Naive thymus-derived CD8-positive, alpha-beta T cell (primary cell): ENCODE data around the gene CLBA1. TPM values are rescaled to one million over a fixed set of nuclear protein-coding genes. Genes with fewer than 3 reads are reported as not detected.

Experiments used
- ATAC-seq, 2 donors: fragments of 150-1000 bp; cut with Tn5 transposase in 1 of 2; sonication (Bioruptor Pico), chemical (Tn5 transposase) in 1 of 2; 1 replicate in 1 of 2; 2 replicates in 1 of 2; pipeline ENCODE4 v1.10.0; 2021; ENCODE audit warnings: mild to moderate bottlenecking in 2 of 2, moderate library complexity in 2 of 2
- POLR2A ChIA-PET: fragments of 350-600 bp; sonication (Branson Sonifier 250); formaldehyde crosslinking; loops from one replicate; lab custom pipeline; 2021; ENCODE audit warnings: antibody characterized with exemption; lab: Charles Lee
- DNase-seq, 10 donors: peaks; one replicate each; pipeline versions ENCODE4 v3.0.0 to v3.0.0-alpha.2; 2020 to 2022
- H3K27ac Mint-ChIP-seq, 10 donors: one replicate each; pipeline ENCODE4 v1.8.0; 2020 to 2022; ENCODE audit warnings: mild to moderate bottlenecking in 10 of 10, mixed read lengths in 10 of 10, moderate library complexity in 4 of 10, inconsistent platforms in 1 of 10
- H3K27me3 Mint-ChIP-seq, 5 donors: one replicate each; pipeline ENCODE4 v1.8.0; 2021 to 2022; ENCODE audit warnings: mixed read lengths in 5 of 5
- H3K36me3 Mint-ChIP-seq, 3 donors: one replicate each; pipeline ENCODE4 v1.8.0; 2020 to 2022; ENCODE audit warnings: mixed read lengths in 3 of 3, mild to moderate bottlenecking in 2 of 3, inconsistent platforms in 1 of 3
- H3K4me1 Mint-ChIP-seq, 4 donors: one replicate each; pipeline ENCODE4 v1.8.0; 2021 to 2022; ENCODE audit warnings: mixed read lengths in 4 of 4
- H3K4me3 Mint-ChIP-seq, 10 donors: one replicate each; pipeline ENCODE4 v1.8.0; 2020 to 2022; ENCODE audit warnings: mild to moderate bottlenecking in 10 of 10, mixed read lengths in 10 of 10, moderate library complexity in 6 of 10, inconsistent platforms in 1 of 10
- H3K9me3 Mint-ChIP-seq, 9 donors: one replicate each; pipeline ENCODE4 v1.8.0; 2020 to 2022; ENCODE audit warnings: mixed read lengths in 9 of 9, mild to moderate bottlenecking in 3 of 9, inconsistent platforms in 1 of 9, moderate library complexity in 1 of 9
- polyA plus RNA-seq, 3 donors: library from polyadenylated mRNA; unstranded; fragments of 300-500 nt; fragmentation: Illumina TruSeq; gene quantifications; one replicate each; pipeline ENCODE4 v1.2.3, GENCODE V29; 2021
- total RNA-seq, 8 experiments: library from RNA in 2 of 8; stranded (reverse) in 2 of 8; gene quantifications; one replicate each; pipeline ENCODE4 v1.2.3 and lab custom pipeline; 2021 to 2026

CLBA1 gene
- total and polyA plus RNA-seq, 5 experiments from 2014 or later = 0.67 to 2.4 (median 2.0) TPM

DNA sequence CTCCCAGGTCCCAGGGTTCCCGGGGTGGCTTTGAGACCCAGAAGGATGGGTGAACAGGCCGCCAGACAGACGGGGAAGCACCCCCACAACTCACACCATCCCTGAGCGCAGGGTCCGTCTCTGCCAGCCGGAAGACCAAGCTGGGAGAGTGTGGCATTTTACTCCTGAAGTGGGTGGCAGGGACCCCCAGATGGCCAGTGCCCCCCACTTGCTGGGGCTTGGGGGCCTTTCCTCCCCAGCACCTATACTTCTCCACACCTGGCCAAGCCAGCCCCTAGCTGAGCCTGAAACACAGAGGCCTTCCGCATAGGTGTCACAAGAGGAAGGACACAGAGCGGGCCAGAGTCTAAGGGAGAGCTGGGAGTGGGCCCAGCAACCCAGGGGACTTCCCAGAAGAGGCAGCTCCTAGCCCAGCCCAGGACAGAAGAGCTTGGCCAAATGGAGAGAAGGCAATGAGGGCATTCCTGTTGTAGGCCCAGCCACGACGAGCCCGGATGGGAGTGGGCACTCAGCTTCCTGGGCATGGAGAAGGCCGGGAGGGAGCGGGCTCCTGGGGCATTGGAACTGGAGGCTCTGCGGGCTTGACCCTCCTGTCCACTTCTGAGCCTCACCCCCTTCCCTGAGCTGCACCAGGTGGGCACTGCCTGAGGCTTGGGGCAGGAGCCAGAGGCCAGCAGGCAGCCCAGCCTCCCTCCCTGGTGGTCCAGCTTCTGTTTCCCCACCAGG, 10.8 kb upstream of the CLBA1 start:
- peaks cover 0 to 2% (median 2%) of the 10 kb centered on the region in 3 donors for H3K36me3 Mint-ChIP-seq
- ATAC-seq (no peak), DNase-seq (peak in 1 of 10 donors; percentile 57)
- POLR2A ChIA-PET = interaction anchor here (0.8 to 2.9 kb wide), 4 partner anchors 10 to 71 kb away, joined by 3 to 19 read pairs (median 8); partner anchors contain the start of genes CDCA4 and CLBA1
- peaks cover 7 to 25% (median 16%) of the 10 kb centered on the region in 4 donors for H3K4me1 Mint-ChIP-seq
- H3K9me3 Mint-ChIP-seq = no peaks in the 10 kb centered on the region
- H3K4me3 Mint-ChIP-seq = no peak overlapping the region
- H3K27ac Mint-ChIP-seq = peak overlapping the region in 1 of 10 donors; percentile 7
- H3K27me3 Mint-ChIP-seq = peaks cover 4 to 37% (median 17%) of the 10 kb centered on the region in 5 donors

DNA sequence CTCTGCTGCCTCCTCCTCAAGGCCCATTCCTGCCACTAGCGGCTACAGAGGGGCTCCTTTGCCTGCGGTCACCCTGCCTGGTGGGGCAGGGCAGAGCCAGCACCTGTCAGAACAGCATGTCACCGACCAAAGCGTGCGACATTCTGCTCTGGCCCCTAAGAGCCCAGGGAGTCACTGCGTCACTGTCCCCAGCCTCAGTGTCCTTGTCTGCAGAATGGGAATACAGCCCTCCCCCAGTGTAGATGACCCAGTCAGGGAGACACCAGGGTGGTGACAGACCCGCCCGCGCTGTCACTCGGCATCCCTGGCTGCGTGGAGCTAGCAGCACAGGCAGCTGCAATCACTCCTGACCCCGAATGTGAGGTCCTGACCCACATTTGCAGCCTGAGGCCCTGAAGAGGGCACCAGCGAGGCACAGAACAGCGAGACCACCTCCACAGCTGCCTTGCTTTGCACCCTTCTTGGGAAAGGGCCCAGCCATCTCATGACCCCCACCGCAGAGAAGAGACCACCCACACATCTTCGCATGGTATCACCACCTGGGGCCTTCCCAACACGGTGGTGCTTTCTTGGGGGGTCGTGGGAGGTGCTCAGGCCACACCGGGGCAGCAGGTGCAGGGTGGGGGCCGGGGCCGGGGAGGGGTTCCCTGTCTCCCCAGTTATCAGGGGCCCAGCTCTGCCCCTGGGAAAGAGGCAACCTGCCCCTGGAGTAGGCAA, 9.9 kb upstream of the CLBA1 start:
- no peaks in the 10 kb centered on the region for H3K9me3 Mint-ChIP-seq
- ATAC-seq = peak; percentile 16 to 24
- POLR2A ChIA-PET = interaction anchor here (0.8 to 2.9 kb wide), 4 partner anchors 9 to 70 kb away, joined by 3 to 19 read pairs (median 6); partner anchors contain the start of genes CDCA4 and CLBA1
- peak overlapping the region in 3 of 10 donors; percentile 42 to 91 (median 50) for H3K27ac Mint-ChIP-seq
- peak in 1 of 10 donors; percentile 55 for DNase-seq
- H3K27me3 Mint-ChIP-seq = peaks cover 5 to 37% (median 17%) of the 10 kb centered on the region in 5 donors
- peaks cover 7 to 25% (median 16%) of the 10 kb centered on the region in 4 donors for H3K4me1 Mint-ChIP-seq
- H3K36me3 Mint-ChIP-seq = peaks cover 0 to 2% (median 2%) of the 10 kb centered on the region in 3 donors
- peak overlapping the region in 3 of 10 donors; percentile 67 to 88 (median 70) for H3K4me3 Mint-ChIP-seq

DNA sequence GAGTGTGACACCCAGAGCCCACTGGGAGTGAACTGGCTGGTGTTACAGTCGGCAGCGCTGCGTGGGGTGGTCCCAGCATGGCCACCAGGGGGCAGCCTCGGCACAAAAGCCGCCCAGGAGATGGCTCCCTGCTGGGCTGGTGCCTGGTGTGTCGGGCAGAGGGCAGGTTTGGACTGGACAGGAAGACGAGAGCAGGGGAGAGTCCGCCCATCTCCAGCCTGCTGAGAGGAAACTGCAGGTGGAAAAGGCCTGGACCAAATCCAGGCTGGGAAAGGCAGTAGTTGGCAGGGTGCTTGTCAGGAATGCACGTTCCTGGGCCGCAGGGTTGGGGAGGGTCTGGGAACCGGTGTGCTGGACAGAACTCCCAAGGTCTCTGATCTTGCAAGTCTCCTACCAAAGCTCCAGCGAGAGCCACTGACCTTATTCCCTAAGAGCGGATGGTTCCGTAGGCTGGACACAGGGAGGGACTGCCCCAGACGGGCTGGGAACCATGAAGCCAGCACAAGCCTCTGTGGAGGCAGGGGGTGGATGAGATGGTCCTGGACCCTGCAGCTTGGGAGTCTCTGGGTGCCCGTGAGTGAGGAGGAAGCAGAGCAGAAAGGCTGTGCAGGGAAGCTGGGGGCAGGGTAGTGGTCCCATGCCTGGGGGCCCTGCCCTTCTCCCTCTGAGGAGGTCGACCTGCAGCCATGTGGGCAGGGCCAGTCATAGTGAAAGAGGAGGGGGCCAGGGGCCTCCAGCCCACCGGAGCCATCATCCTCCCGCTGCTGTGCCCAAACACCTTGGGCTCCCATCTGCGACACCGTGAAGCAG, 9.2 kb upstream of the CLBA1 start:
- H3K9me3 Mint-ChIP-seq = no peaks in the 10 kb centered on the region
- peaks cover 0 to 2% (median 2%) of the 10 kb centered on the region in 3 donors for H3K36me3 Mint-ChIP-seq
- H3K27me3 Mint-ChIP-seq = peaks cover 5 to 35% (median 16%) of the 10 kb centered on the region in 5 donors
- POLR2A ChIA-PET = interaction anchor here (1.2 to 2.9 kb wide), 4 partner anchors 8 to 69 kb away, joined by 3 to 19 read pairs (median 8); partner anchors contain the start of genes CDCA4 and CLBA1
- H3K4me3 Mint-ChIP-seq = peak overlapping the region; percentile 31 to 88 (median 75)
- peak overlapping the region in 5 of 10 donors; percentile 42 to 91 (median 71) for H3K27ac Mint-ChIP-seq
- ATAC-seq (peak; percentile 85 to 86), DNase-seq (peak; percentile 70 to 90 (median 84))
- H3K4me1 Mint-ChIP-seq = peaks cover 7 to 25% (median 16%) of the 10 kb centered on the region in 4 donors

DNA sequence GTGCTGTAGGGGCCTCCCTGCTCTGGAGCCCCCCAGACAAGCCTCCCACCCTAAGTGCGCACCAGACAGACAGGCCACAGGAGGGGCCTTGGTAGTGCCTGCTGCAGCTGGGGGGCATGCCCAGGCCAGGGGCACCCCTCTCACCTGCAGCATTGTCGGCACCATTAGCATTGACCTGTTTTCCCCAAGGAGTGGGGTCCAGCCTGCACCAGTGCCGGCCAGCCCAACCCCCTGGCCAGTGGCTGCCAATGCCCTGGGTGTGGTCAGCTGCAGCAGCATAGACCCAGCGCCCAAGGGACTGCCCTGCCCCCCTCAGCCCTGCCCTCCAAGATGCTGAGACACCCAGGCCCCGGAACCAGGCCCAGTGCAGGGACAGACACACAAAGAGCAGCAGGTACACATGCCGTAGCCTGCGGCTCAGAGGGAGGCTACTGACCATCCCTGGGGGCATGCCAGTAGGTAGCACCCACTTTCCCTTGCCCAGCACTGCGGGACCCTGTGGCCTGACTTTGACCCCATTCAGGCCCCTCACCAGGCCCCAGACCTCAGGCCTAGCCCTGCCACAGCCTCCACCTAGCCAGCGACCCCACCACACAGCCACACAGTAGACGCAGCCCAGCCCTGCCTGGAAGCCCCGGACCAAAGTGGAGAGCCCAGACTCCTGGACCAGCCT, 8.4 kb upstream of the CLBA1 start:
- Mint-ChIP-seq H3K27me3 (peaks cover 5 to 32% (median 13%) of the 10 kb centered on the region in 5 donors), H3K4me3 (peak overlapping the region; percentile 24 to 90 (median 76)), H3K9me3 (no peaks in the 10 kb centered on the region), H3K4me1 (peaks cover 7 to 25% (median 16%) of the 10 kb centered on the region in 4 donors), H3K36me3 (peaks cover 0 to 2% (median 2%) of the 10 kb centered on the region in 3 donors), H3K27ac (no peak overlapping the region)
- POLR2A ChIA-PET = interaction anchor here (1.3 to 2.9 kb wide), 2 partner anchors 44 to 69 kb away, joined by 7 to 19 read pairs; partner anchors contain the start of gene CDCA4
- DNase-seq = peak in 1 of 10 donors; percentile 64
- no peak for ATAC-seq

DNA sequence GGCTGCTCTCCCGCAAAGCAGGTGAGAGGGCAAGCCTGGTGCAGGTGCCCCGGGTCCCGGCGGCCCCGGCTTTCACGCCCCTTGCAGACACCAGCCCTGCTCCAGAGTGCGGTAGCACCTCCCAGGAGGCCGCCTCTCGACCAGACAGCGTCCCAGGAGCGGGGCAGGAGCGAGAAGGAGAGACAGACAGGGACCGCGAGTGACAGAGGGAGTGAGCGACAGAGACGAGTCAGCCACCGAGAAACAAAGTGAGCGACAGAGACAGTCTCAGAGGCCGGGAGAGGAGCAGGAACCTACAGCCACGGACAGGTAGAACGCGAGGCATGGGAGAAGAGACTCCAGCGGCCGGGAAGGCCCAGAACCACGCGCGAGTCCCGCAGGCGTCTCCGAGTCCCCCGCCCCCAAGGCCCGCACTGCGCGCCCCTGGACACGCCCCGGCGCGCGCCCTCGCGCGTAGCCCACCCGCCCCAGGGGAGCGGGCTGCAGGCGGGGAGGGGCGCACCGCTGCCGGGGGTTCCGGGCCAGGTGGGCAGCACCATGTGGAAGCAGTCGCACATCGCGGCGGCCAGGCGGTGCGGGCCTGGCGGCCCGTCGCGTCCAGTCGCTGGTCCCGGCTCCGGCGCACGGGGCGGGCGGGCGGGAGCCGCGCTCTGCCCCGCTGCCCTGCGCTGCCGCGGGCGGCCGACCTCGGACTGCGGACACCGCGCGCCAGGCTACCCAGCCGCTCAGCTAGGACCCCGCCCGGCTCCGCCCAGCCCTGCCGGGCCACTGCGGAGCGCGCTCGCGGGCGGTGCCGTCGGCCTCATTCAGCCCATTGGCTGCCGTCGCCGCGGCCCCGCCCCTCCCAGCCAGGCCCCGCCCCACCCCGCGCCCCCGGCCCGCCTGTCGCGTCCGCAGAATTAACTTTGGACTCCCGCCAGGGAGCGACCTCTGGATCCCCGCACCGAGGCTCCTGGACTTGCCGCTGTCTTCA, 7.6 kb upstream of the CLBA1 start, which contains the start of gene AHNAK2:
TSS of gene AHNAK2 (minus strand) at position 694 of the 973 bp plus-strand sequence. CDS start at position 557, 137 bp downstream.
- peak in 6 of 10 donors; percentile 26 to 60 (median 40) for DNase-seq
- peaks cover 5 to 32% (median 13%) of the 10 kb centered on the region in 5 donors for H3K27me3 Mint-ChIP-seq
- peak within 1 kb of the TSS in 5 of 10 donors; percentile 27 to 66 (median 49) for H3K27ac Mint-ChIP-seq
- peaks cover 7 to 25% (median 16%) of the 10 kb centered on the region in 4 donors for H3K4me1 Mint-ChIP-seq
- H3K36me3 Mint-ChIP-seq = peaks cover 0 to 2% (median 2%) of the 10 kb centered on the region in 3 donors
- ATAC-seq = peak; percentile 68 to 78
- H3K4me3 Mint-ChIP-seq = peak within 1 kb of the TSS; percentile 71 to 90 (median 82)
- POLR2A ChIA-PET = interaction anchor here (1.3 kb wide), 1 partner anchor 43 kb away, joined by 7 read pairs; the partner anchor contains the start of gene CDCA4
- H3K9me3 Mint-ChIP-seq = no peaks in the 10 kb centered on the region

DNA sequence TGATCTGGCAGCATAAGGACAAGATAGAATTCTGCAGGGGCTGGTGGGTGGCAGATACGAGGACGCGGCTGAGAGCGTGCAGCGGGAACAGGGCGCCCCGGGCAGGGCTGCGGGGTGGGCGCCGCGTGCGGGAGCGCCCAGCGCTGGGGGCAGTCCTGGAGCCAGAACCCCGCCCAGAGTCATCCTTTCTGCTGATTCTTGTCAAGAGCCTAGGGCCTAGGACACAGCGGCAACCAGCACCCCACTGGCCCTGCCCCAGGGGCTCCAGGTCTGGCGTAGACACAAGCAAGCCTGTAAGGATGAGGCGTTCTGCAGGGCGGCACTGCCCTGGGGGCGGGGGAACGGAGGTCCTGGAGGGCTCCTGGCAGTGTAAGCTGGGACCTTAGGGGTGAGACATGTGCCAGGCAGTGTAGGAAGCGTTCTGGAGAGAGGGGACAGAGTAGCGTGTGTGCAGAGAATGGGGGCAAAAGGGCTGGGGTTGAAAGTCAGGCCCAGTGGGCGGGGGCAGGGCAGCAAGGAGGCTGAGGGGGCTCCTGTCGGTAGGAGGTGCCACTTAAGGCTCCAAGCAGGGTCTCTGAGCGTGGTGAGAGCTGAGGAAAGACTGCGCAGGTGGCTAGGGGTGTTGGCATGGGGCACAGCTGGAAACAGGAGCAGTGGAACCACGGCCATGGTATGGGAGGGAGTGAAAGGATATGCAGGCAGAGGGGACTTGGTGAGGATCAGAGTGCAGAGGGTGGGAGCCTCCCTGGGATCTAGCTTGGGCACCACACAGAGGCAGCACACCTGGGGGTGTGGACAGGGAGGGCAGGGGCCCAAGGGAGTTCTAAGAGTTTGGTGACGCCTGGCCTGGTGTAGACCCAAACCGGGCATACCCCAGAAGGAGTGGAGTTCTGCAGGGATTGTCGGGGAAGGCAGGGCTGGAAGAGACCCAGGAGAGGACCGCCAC, 6.6 kb upstream of the CLBA1 start:
- DNase-seq (peak in 1 of 10 donors; percentile 60), ATAC-seq (peak in 1 of 2 donors; percentile 12)
- Mint-ChIP-seq H3K4me1 (peaks cover 9 to 25% (median 16%) of the 10 kb centered on the region in 4 donors), H3K27me3 (peaks cover 5 to 32% (median 13%) of the 10 kb centered on the region in 5 donors), H3K9me3 (no peaks in the 10 kb centered on the region), H3K27ac (peak overlapping the region in 5 of 10 donors; percentile 30 to 66 (median 49)), H3K36me3 (peaks cover 0 to 2% (median 2%) of the 10 kb centered on the region in 3 donors), H3K4me3 (peak overlapping the region; percentile 5 to 58 (median 42))
- POLR2A ChIA-PET = interaction anchor here (0.6 to 1.0 kb wide), 2 partner anchors 42 to 66 kb away, joined by 3 read pairs; partner anchors contain the start of gene CDCA4

DNA sequence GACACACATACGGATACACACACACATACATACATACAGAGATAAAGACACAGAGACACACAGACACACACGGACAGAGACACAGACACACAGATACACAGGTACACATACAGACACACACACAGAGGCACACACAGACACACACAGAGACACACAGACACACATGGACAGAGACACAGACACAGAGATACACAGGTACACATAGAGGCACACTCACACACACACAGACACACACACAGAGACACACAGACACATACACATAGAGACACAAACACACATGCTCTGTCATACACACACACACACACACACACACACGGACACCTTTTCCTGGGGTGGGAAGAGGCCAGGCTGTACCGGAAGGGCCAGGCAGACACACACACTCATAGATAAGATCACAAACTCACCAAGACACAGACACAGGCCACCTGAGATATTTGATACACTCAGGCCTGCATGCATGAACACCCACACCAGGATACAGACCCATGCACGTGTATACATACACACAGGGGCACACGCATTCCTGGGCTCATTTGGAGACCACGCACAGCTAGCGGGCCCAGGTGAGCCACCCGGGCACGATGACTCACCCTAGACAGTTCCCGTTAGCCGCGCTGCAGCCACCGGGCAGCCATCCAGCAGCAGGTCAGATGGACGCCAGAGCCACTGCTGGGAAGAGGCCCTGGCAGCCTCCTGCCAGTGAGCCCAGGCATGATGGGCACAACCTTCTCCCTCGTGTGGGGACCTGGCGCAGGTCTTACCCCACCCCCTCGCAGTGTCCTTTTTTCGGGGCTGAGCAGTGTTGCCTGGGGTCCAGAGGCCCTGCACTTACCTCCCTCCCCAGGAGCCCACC, 5.6 kb upstream of the CLBA1 start:
- no peaks in the 10 kb centered on the region for H3K9me3 Mint-ChIP-seq
- H3K4me3 Mint-ChIP-seq = peak overlapping the region in 9 of 10 donors; percentile 0 to 57 (median 5)
- POLR2A ChIA-PET = interaction anchor here (0.6 to 1.0 kb wide), 2 partner anchors 41 to 65 kb away, joined by 3 read pairs; partner anchors contain the start of gene CDCA4

DNA sequence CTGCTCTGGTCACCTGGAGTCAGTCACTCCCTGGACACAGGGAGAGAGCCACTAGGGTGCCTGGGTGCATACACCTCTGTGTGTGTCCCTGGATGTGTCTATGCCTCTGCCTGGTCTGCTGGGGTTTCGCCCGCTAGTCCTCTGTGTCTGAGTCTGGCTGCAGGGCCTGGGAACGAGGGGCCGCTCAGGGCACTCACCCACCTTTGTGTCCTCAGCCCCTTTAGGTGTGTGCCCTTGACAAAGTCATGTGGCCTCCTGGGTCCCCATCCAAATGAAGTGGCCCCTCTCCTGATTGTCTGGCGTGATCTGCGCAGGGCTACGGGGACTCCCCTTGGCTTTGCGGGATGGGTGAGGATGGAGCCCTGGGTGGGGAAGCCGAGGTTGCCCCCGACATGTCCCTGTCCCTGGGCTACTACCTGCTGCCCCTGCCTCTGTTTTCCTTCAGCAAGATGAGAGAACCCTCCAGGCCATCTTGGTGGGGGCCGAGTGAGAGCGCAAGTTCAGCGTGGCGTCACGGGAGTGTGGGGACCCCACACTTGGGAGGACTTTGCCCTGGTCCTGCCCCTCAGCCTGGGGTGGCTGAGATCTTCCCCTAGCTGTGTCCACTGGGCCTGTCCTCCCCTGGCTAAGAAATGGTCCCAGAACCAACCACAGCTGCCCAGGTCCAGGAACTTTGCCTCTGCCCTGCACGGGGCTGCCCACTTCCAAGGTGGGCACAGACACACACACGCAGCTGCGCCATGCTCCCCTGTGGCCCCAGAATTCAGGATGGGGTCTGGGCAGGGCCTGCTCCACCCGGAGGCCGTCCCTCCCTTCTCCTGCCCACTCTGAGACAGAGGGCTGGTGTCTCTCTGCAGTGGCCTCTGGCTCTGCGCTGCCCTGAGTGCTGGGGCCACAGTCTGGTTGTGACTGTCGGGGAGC, 4.7 kb upstream of the CLBA1 start:
- ATAC-seq (no peak), DNase-seq (no peak)
- Mint-ChIP-seq H3K27ac (no peak overlapping the region), H3K36me3 (peaks cover 0 to 2% (median 2%) of the 10 kb centered on the region in 3 donors), H3K4me3 (peak overlapping the region in 1 of 10 donors; percentile 38), H3K4me1 (peaks cover 10 to 20% (median 17%) of the 10 kb centered on the region in 4 donors), H3K27me3 (peaks cover 5 to 24% (median 9%) of the 10 kb centered on the region in 5 donors), H3K9me3 (no peaks in the 10 kb centered on the region)
- POLR2A ChIA-PET = interaction anchor here (0.5 kb wide), 1 partner anchor 65 kb away, joined by 6 read pairs; no protein-coding TSS in a partner anchor

More for the DNA sequence above, 5.6 kb upstream of the CLBA1 start:
- Mint-ChIP-seq H3K4me1 (peaks cover 12 to 25% (median 20%) of the 10 kb centered on the region in 4 donors), H3K36me3 (peaks cover 0 to 2% (median 2%) of the 10 kb centered on the region in 3 donors), H3K27ac (peak overlapping the region in 4 of 10 donors; percentile 13 to 56 (median 40)), H3K27me3 (peaks cover 5 to 29% (median 13%) of the 10 kb centered on the region in 5 donors)
- no peak for ATAC-seq
- DNase-seq = peak in 1 of 10 donors; percentile 16
